GM12875 (cell line): Measurements from ENCODE around the gene COPE.
"Not testable (repeated sequence)": the region's sequence is repeated elsewhere in the genome, so short reads cannot be mapped to it uniquely, and the experiment has no call there.

Source experiments
- H3K4me3 ChIP-seq: one replicate; pipeline ENCODE4 v1.5.1; 2011; ENCODE audit warnings: low read depth, low read length, control low read depth
- TF ChIP-seq, protein P1 (sequence below): IDR thresholded peaks from 2 replicates; pipeline ENCODE4 v1.5.1; 2011; ENCODE audit warnings: low read depth, mild to moderate bottlenecking, control low read depth, inconsistent platforms, low read length, moderate library complexity, borderline replicate concordance; ENCODE audit not compliant: insufficient read depth

Gene COPE

DNA sequence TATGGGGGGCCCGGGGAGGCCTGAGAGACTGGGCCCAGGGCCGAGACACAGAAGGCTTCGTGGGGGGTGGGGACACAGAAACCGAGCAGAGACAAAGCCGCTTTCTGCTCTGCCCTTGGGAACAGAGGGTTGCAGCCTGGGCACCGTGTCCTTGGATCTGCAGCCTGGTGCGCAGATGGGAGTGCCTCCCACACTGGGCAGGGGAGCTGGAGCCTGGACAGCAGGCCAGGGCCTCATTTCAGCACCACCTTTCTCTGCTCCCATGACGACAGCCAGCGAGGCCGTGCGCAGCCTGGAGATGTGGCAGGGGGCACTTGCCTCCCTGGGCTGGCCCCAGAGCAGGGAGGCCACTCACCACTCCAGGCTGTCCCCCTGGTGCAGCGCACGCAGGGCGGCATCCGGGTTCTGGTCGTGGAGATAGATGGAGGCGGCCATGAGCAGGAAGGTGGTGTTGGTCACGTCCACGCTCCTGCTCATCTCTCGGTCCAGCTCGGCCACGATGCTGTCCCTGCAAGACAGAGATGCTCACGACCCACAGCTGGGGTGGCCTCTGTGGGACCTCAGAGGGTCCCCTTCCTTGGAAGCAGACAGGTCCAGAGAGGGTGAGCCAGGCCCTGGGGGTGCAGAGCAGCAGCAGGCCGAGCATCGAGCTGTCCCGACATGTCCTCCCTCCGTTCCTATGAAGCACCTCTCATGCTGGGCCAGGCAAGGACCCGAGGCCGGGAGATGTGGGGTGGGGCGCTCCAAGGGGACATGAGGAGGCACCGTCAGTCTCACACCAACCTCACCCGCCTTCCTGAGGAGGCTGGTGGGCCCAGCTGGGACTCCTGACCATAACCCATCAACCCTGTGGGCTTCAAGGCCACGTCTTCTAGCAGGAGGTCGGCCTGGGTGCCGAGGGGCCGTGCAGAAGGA, 12.3 kb downstream of the COPE start:
- H3K4me3 ChIP-seq, result no peak overlapping the region
- TF ChIP-seq, protein P1, sequence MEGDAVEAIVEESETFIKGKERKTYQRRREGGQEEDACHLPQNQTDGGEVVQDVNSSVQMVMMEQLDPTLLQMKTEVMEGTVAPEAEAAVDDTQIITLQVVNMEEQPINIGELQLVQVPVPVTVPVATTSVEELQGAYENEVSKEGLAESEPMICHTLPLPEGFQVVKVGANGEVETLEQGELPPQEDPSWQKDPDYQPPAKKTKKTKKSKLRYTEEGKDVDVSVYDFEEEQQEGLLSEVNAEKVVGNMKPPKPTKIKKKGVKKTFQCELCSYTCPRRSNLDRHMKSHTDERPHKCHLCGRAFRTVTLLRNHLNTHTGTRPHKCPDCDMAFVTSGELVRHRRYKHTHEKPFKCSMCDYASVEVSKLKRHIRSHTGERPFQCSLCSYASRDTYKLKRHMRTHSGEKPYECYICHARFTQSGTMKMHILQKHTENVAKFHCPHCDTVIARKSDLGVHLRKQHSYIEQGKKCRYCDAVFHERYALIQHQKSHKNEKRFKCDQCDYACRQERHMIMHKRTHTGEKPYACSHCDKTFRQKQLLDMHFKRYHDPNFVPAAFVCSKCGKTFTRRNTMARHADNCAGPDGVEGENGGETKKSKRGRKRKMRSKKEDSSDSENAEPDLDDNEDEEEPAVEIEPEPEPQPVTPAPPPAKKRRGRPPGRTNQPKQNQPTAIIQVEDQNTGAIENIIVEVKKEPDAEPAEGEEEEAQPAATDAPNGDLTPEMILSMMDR, result no peak

DNA sequence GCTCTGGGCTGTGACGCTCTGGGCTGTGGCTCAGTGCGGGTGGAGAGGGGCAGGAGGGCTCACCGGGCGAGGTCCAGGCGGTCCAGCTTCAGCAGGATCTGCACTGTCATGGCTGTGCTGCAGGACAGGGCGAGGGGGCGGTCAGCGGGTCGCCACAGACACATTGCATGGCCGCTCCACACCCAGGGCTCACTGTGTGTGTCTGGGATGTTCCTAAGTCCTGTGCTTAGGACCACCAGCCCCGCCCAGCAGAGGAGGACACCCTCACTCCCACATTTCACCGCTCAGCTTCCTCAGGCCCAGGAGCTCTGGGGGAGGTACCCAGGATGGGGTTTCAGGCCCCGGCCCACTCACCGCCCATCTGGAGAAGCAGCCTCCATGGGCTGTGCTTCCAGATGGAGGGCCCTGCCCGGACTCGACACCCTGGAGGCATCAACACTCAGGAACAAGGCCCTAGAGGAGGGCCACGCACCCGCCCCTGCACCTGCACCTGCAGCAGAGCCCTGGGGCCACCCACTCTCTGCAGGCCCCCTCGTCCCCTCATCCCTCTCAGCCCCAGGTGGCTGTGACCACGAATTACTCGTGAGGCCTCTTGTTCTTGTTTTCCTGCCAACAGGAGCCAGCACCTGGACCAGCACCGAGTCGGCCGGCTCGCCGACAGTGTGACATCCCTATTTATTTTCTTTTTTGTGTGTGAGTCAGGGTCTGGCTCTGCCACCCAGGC, 13.5 kb downstream of the COPE start:
- no peak overlapping the region for H3K4me3 ChIP-seq
- TF ChIP-seq, protein P1, result no peak

DNA sequence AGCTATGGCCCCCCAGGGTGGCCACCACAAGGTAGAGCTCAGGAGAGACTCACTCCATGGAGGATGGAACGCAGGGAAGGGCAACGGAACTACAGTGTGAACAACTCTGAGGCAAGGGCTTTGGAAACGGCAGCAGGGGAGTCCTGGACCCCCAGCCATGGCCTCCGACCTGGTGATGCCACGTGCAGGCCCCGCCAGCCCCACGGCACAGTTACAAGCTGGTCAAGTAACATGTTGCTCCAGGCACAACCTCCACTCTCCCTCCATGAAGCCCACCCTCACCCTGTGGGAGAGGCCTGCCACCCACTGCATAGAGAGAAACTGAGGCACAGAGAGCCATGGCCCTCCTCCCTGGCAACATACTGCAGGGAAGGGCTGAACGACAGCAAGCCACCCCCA, 14.1 kb downstream of the COPE start:
- TF ChIP-seq, protein P1, result no peak
- H3K4me3 ChIP-seq, result no peak overlapping the region

DNA sequence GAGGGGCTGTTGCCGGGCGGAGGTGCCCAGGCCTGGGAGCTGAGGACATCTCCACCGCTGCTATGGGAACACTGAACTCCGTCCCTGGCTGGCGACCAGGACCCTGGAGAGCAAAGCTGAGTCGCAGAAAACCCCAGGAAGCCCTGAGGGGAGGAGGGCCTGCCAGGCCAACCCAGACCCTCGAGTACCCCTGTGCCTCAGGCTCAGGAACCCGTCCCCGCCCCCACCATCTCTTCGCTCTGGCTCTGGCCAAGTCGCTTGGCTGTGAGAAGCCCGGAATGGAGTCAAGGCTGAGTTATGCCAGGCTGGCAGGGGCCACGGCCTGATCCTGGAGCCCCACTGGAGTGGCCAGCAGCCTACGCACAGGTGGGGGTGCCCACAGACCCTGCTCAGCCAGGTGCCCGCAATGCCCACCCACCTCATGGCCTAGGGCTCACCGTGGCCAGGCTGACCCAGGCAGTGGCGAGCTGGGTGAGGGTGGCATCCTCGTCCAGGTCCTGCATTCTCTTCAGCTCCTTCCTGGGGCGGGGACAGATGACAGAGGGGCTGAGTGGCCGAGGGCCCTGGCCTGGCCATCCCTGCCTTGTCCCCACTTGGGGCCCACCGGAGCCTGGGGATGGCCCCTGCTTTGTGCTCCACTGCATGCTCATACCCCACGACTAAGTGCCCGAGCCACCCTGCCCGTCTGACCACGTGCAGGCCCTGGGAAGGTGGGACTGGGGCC, 14.7 kb downstream of the COPE start:
- H3K4me3 ChIP-seq, result no peak overlapping the region
- TF ChIP-seq, protein P1, result no peak

DNA sequence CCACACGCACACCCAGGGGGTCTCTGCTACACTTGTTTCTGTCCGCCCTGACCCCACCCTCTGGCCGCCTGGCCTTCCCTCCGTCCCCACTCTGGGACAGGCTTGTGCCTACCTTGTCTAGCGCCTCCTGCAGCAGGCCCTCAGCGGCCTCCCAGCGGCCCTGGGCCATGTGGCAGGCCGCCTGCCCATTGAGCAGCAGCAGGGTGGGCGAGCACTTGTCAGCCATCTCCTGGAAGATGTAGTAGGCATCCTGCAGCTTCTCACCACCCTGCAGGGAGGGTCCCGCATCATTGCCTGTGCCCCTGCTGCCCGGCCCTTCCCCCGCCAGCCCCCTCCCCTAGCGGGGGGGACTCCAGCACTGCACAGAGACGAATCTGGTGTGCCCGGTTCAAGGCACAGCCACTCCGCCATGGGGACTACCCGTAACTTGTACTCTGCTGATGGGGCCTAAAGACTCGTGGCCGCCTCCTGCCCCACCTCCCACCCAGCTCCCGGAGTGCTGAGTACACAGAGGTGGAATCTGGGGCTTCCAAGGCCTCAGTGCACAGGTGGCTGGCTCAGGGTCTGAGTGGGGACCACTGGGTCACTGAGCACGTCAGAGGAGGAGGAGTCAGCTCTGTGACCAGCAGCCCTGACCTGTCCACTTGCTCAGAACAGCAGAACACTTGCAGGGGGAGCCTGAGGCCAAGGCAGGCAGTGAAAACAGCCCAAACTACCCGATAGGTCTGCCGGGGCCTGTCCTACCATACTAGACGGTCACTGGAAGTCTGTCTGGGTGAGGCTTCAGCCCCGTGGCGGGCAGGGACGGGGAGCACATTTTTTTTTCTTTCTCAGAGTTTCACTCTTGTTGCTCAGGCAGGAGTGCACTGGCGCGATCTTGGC, 15.8 kb downstream of the COPE start:
- no peak overlapping the region for H3K4me3 ChIP-seq
- TF ChIP-seq, protein P1, result no peak

DNA sequence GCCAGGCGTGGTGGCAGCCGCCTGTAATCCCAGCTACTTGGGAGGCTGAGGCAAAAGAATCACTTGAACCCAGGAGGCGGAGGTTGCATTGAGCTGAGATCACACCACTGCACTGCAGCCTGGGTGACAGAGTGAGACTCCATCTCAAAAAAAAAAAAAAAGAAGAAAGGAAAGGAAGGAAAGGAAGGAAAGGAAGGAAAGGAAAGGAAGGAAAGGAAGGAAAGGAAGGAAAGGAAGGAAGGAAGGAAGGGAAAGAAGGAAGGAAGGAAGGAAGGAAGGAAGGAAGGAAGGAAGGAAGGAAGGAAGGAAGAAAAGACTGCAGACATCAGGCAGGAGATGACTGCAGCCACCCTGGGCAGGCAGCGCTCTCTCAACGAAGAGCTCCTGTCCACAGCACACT, 16.7 kb downstream of the COPE start:
- H3K4me3 ChIP-seq, result not testable (repeated sequence)
